H1 (cell line): ENCODE results near the gene ASGR2. TPM values are rescaled to one million over a fixed set of nuclear protein-coding genes. Genes with fewer than 3 reads are reported as not detected.

Source experiments
- polyA plus RNA-seq, 7 experiments: library from polyadenylated mRNA; depleted of rRNA in 3 of 7; stranded (reverse) in 5 of 7; unstranded in 2 of 7; fragments of >200 nt in 5 of 7; fragments of 200-250 nt in 2 of 7; gene quantifications; 1 replicate in 5 of 7; 2 replicates in 1 of 7; 4 replicates in 1 of 7; pipeline versions ENCODE4 v1.2.1 to v1.2.3, GENCODE V29; 2011 to 2013; ENCODE audit warnings: missing spikeins in 2 of 7, mixed read lengths in 2 of 7
- total RNA-seq: library from RNA; stranded (reverse); fragmentation: NEBNext Ultra II Directional; extraction: Animal tissue kit (Norgen Biotek cat#: 25700); gene quantifications from 2 replicates; pipeline ENCODE4 v1.2.1, GENCODE V29; 2021
- TF ChIP-seq, protein P1 (sequence below): IDR thresholded peaks from 2 replicates; pipeline ENCODE4 v1.6.1; 2012; ENCODE audit warnings: inconsistent platforms

The ASGR2 gene
- total and polyA plus RNA-seq, 2 of the 8 experiments (the other 6 are each of a cell fraction or from before 2014, with no cell fraction given), result 0.91 TPM; not detected in 1

DNA sequence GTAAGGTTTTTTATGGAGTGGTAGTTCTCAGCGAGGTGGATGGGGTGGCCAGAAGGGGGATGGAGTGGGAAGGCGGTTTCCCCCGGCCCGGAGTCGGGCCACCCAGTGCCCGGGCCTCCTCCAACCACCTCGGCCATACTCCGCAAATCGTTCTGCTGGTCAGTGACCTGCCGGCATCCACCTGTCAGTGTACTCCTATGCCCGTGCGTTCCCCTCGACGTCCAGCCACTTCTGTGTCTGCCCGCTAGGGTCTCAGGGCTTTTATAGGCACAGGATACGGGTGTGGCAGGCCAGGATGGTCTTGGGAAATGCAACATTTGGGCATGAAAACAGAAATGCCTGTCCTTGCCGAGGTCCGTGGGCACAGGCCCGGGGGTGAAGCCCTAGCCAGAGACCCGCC is 19.3 kb upstream of the ASGR2 start (continued):
- TF ChIP-seq, protein P1, sequence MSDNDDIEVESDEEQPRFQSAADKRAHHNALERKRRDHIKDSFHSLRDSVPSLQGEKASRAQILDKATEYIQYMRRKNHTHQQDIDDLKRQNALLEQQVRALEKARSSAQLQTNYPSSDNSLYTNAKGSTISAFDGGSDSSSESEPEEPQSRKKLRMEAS, result peak; percentile 44; the same call in 1 of the 2 replicates
